Measurements from ENCODE around the gene NLRP11.

NLRP11 gene

GRCh38 chr19:55738302-55738701 is 93.5 kb downstream of the NLRP11 start, which contains the start of gene NLRP9:
Gene NLRP9 (minus strand): TSS chr19:55738402. CDS start chr19:55738374, 28 bp downstream.
- no peak for TF ChIP-seq GATA2 (IDR thresholded peaks at IDR 0.05; ENCODE audit: low read depth, low read length)
- no peak for TF ChIP-seq GATA3 (IDR thresholded peaks at IDR 0.05; ENCODE audit: low read depth, low read length)

Data from SH-SY5Y (cell line).